Measurements from ENCODE around the gene SLC17A9. TPM values are rescaled to one million over a fixed set of nuclear protein-coding genes. Genes with fewer than 3 reads are reported as not detected.

Gene SLC17A9
- polyA plus RNA-seq, 3 donors: 0.81 to 31.3 (median 0.82) TPM

- H3K4me3 ChIP-seq (replicated peaks in 1 of 3; ENCODE audit: low read depth in 2 of 3, low read length in 3 of 3): no peak overlapping the region
- H3K27me3 Mint-ChIP-seq (ENCODE audit: low read depth in 3 of 3): peaks cover 0 to 1% (median 0%) of the 10 kb centered on the region in 3 donors
- H3K4me2 ChIP-seq (replicated peaks; ENCODE audit: extremely low read depth, low read length, poor library complexity, severe bottlenecking): no peak overlapping the region
- no peak for DNase-seq
- H3K4me1 Mint-ChIP-seq: peaks cover 25% of the 10 kb centered on the region
- peaks cover 46 to 53% of the 10 kb centered on the region in 2 donors for H3K36me3 Mint-ChIP-seq
- no peak overlapping the region for H3K9ac ChIP-seq (ENCODE audit: insufficient read depth, low read length, poor library complexity, severe bottlenecking)
- peaks cover 28% of the 10 kb centered on the region for H4K20me1 ChIP-seq (ENCODE audit: insufficient read depth, low read length)
- H3K27ac Mint-ChIP-seq: no peak overlapping the region
- H3K79me2 ChIP-seq (ENCODE audit: insufficient read depth, low read length): peaks cover 80% of the 10 kb centered on the region
- peaks cover 25 to 33% of the 10 kb centered on the region in 2 donors for H3K4me1 ChIP-seq (ENCODE audit: control insufficient read depth in 1 of 2, insufficient read depth in 2 of 2, low read length in 2 of 2)
- no peak for TF ChIP-seq CTCF (IDR thresholded peaks at IDR 0.05)
- no peak overlapping the region for H3K4me3 Mint-ChIP-seq
- H3K27me3 ChIP-seq (ENCODE audit: control insufficient read depth in 2 of 2, insufficient read depth in 2 of 2, low read length in 2 of 2): no peaks in the 10 kb centered on the region
- 92% methylated on average over 5 of the region's 8 CpGs for WGBS (ENCODE audit: insufficient coverage)
- no peak overlapping the region for H2AFZ ChIP-seq (ENCODE audit: insufficient read depth, low read depth, low read length, poor library complexity, severe bottlenecking)
- H3K9me3 ChIP-seq (replicated peaks in 1 of 2; ENCODE audit: control insufficient read depth in 1 of 2, insufficient read depth in 1 of 2, low read length in 2 of 2): no peaks in the 10 kb centered on the region
- peaks cover 47 to 55% of the 10 kb centered on the region in 2 donors for H3K36me3 ChIP-seq (replicated peaks in 1 of 2; ENCODE audit: control insufficient read depth in 1 of 2, insufficient read depth in 2 of 2, low read length in 2 of 2)
- H3K27ac ChIP-seq (ENCODE audit: low read depth in 1 of 2, low read length in 2 of 2): peak overlapping the region in 1 of 2 donors; percentile 4
- intact Hi-C loops (cut with micrococcal nuclease): no loop called here
- no peaks in the 10 kb centered on the region for H3K9me3 Mint-ChIP-seq
These were observed 11.6 kb upstream of the SLC17A9 start for GRCh38 chr20:62940875-62941274.

GRCh38 chr20:62941792-62942191 lies 10.7 kb upstream of the SLC17A9 start:
- Histone ChIP-seq H3K27me3 (ENCODE audit: control insufficient read depth in 2 of 2, insufficient read depth in 2 of 2, low read length in 2 of 2) (no peaks in the 10 kb centered on the region), H3K27ac (ENCODE audit: low read depth in 1 of 2, low read length in 2 of 2) (no peak overlapping the region), H3K36me3 (replicated peaks in 1 of 2; ENCODE audit: control insufficient read depth in 1 of 2, insufficient read depth in 2 of 2, low read length in 2 of 2) (peaks cover 56 to 64% of the 10 kb centered on the region in 2 donors), H3K9me3 (replicated peaks in 1 of 2; ENCODE audit: control insufficient read depth in 1 of 2, insufficient read depth in 1 of 2, low read length in 2 of 2) (no peaks in the 10 kb centered on the region), H3K9ac (ENCODE audit: insufficient read depth, low read length, poor library complexity, severe bottlenecking) (no peak overlapping the region), H3K79me2 (ENCODE audit: insufficient read depth, low read length) (peaks cover 75% of the 10 kb centered on the region), H3K4me2 (replicated peaks; ENCODE audit: extremely low read depth, low read length, poor library complexity, severe bottlenecking) (no peak overlapping the region), H4K20me1 (ENCODE audit: insufficient read depth, low read length) (peaks cover 28% of the 10 kb centered on the region), H3K4me3 (replicated peaks in 1 of 3; ENCODE audit: low read depth in 2 of 3, low read length in 3 of 3) (no peak overlapping the region), H2AFZ (ENCODE audit: insufficient read depth, low read depth, low read length, poor library complexity, severe bottlenecking) (no peak overlapping the region), H3K4me1 (ENCODE audit: control insufficient read depth in 1 of 2, insufficient read depth in 2 of 2, low read length in 2 of 2) (peaks cover 17 to 24% of the 10 kb centered on the region in 2 donors)
- intact Hi-C loops (cut with micrococcal nuclease): no loop called here
- WGBS (ENCODE audit: insufficient coverage): 86% methylated on average over 1 of the region's 1 CpG
- Mint-ChIP-seq H3K27ac (no peak overlapping the region), H3K27me3 (ENCODE audit: low read depth in 3 of 3) (peaks cover 0 to 1% (median 0%) of the 10 kb centered on the region in 3 donors), H3K36me3 (peaks cover 55 to 62% of the 10 kb centered on the region in 2 donors), H3K9me3 (no peaks in the 10 kb centered on the region), H3K4me1 (peaks cover 20% of the 10 kb centered on the region), H3K4me3 (no peak overlapping the region)
- no peak for TF ChIP-seq CTCF (IDR thresholded peaks at IDR 0.05)
- DNase-seq: no peak
